H1 (cell line): ENCODE results near the gene CRYBG1. TPM values are rescaled to one million over a fixed set of nuclear protein-coding genes. Genes with fewer than 3 reads are reported as not detected.

Experiments
- BCL11A ChIP-seq, 2 experiments: IDR thresholded peaks; one replicate each; pipeline ENCODE4 v1.6.1; 2011; ENCODE audit warnings: low read depth in 2 of 2, low read length in 2 of 2, mild to moderate bottlenecking in 2 of 2
- CHD7 ChIP-seq: fragments of 300-600 bp; sonication (generic); IDR thresholded peaks from 2 replicates; pipeline ENCODE4 v1.7.1; 2012; ENCODE audit warnings: low read length, moderate library complexity, mild to moderate bottlenecking, inconsistent platforms; ENCODE audit not compliant: insufficient replicate concordance
- RNF2 ChIP-seq: fragments of 200-900, 300-1000 bp; sonication (generic); IDR thresholded peaks from 2 replicates; pipeline ENCODE4 v1.7.1; 2016; ENCODE audit warnings: borderline replicate concordance, low read depth, mild to moderate bottlenecking, antibody characterized with exemption, low read length; ENCODE audit not compliant: poor library complexity, severe bottlenecking; ENCODE audit errors: missing control alignments
- TAF7 ChIP-seq: optimal IDR thresholded peaks from 2 replicates; pipeline ENCODE3; 2011; ENCODE audit warnings: low read depth, mild to moderate bottlenecking, inconsistent platforms, low read length, moderate library complexity, borderline replicate concordance
- polyA plus RNA-seq, 7 experiments: library from polyadenylated mRNA; depleted of rRNA in 3 of 7; stranded (reverse) in 5 of 7; unstranded in 2 of 7; fragments of >200 nt in 5 of 7; fragments of 200-250 nt in 2 of 7; gene quantifications; 1 replicate in 5 of 7; 2 replicates in 1 of 7; 4 replicates in 1 of 7; pipeline versions ENCODE4 v1.2.1 to v1.2.3, GENCODE V29; 2011 to 2013; ENCODE audit warnings: missing spikeins in 2 of 7, mixed read lengths in 2 of 7
- total RNA-seq: library from RNA; stranded (reverse); fragmentation: NEBNext Ultra II Directional; extraction: Animal tissue kit (Norgen Biotek cat#: 25700); gene quantifications from 2 replicates; pipeline ENCODE4 v1.2.1, GENCODE V29; 2021

The CRYBG1 gene
- total and polyA plus RNA-seq, 2 of the 8 experiments (the other 6 are each of a cell fraction or from before 2014, with no cell fraction given) = 2.2 to 11.6 TPM

DNA sequence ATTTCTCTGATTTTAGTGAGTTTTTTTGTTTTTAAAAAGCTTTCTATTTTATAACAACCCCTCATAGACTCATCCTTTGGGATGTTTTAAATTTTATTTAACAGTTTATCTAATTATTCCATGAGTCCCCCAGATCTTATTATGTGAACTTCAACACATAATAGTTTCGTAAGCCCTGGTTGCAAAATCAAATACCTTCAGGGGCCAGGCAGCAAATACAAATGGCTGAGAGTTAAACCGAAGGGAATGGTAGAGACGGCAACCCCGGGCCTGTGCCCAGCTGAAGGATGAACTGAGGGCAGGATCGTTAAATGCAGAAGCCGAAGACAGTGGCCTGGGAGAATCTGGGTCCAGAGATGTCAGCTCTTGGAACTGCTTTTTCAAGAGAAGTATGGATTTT, 180.4 kb downstream of the CRYBG1 start (continued):
- TF ChIP-seq CHD7 = no peak
- no peak for TF ChIP-seq RNF2
- no peak for TF ChIP-seq TAF7
- no peak for TF ChIP-seq BCL11A (IDR thresholded peaks at IDR 0.05; ENCODE audit: low read depth in 2 of 2, low read length in 2 of 2)
